ENCODE data around the gene ATP6V0D1. TPM values are rescaled to one million over a fixed set of nuclear protein-coding genes. Genes with fewer than 3 reads are reported as not detected.
"Not testable (repeated sequence)": the region's sequence is repeated elsewhere in the genome, so short reads cannot be mapped to it uniquely, and the experiment has no call there.

Gene ATP6V0D1
- total RNA-seq, 1 experiment from 2014 or later = 99.0 TPM

GRCh38 chr16:67504031-67505021 is 23.4 kb upstream of the ATP6V0D1 start:
- DNase-seq (ENCODE audit: low spot score) = peak; percentile 52

DNA sequence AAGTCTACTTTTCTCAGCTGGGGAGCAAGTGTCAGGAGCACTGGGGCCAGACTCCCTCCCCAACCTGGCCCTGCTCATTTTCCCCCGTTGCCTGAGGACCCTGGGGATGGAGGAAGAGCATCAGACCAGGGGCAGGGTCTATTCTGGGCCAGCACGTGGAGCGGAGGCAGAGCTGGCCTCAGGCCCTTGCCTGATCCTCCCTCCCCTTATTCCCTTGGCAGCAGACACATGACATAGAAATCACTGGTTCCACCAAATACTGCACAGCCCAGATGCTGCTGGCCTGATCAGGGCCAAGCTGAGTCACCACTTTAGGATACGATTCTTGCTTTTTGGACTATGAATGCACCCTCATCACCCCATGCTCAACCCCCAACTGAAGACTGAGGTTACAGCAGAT is 18.1 kb upstream of the ATP6V0D1 start:
- DNase-seq (ENCODE audit: low spot score) = no peak

- DNase-seq (ENCODE audit: low spot score) = no peak
Measured at GRCh38 chr16:67490335-67491096, 9.6 kb upstream of the ATP6V0D1 start.

- no peak for DNase-seq (ENCODE audit: low spot score)
Measured at GRCh38 chr16:67489401-67490083, 8.6 kb upstream of the ATP6V0D1 start.

DNA sequence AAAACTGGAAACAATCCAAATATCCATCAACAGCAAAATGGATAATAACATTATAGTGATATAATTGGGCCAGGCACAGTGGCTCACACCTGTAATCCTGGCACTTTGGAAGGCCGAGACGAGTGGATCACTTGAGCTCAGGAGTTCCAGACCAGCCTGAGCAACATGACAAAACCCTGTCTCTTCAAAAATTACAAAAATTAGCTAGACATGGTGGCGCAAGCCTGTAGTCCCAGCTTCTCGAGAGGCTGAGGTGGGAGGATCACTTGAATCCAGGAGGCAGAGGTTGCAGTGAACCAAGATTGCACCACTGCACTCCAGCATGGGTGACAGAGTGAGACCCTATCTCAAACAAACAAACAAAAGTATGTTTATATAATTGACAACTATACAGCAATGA is 6.6 kb upstream of the ATP6V0D1 start:
- DNase-seq (ENCODE audit: low spot score) = not testable (repeated sequence)

DNA sequence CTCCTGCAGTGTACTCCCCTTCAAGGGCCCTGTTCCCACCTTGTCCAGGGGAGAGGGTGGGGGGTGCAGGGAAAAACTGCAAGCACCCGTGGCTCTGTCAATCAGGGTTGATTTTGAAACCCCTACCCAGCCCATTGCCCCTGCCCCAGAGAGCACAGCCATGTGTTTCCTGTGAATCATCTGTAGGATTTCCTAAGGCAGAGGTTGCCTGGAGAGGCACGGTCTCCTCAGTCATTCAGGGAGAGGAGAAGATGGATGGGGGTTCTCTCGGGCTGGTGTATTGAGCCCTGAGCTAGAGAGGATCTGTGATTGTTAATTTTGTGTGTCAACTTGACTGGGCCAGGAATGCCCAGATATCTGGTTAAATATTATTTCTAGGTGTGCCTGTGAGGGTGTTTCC is 5.8 kb upstream of the ATP6V0D1 start:
- no peak for DNase-seq (ENCODE audit: low spot score)

GRCh38 chr16:67483731-67484525 is 3.0 kb upstream of the ATP6V0D1 start:
- DNase-seq (ENCODE audit: low spot score) = no peak

DNA sequence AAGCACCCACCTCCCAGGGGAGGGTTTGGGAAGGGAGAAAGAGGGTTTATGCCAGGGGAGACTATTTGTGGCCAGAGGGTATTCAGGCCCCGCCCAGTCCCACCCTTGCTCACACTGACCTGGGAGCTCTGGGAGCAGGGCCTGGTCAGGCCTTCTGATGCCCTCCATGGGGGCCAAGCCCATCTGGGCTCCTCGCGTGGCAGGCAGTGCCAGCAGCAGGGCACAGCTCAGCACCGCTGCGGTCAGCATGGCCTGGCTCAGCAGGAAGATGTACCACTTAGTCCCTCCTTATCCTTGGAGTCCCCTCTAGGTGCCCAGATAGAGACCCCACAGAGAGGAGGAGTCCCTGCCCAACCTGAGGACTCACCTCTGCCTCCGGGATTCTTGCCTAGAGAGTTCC is 2.2 kb upstream of the ATP6V0D1 start, which contains the start of gene AGRP:
TSS of gene AGRP (minus strand) at position 398 of the 400 bp plus-strand sequence. CDS start at position 249, 149 bp downstream.
- DNase-seq (ENCODE audit: low spot score) = no peak

- no peak for DNase-seq (ENCODE audit: low spot score)
Measured at GRCh38 chr16:67482233-67482924, 1.4 kb upstream of the ATP6V0D1 start.

DNA sequence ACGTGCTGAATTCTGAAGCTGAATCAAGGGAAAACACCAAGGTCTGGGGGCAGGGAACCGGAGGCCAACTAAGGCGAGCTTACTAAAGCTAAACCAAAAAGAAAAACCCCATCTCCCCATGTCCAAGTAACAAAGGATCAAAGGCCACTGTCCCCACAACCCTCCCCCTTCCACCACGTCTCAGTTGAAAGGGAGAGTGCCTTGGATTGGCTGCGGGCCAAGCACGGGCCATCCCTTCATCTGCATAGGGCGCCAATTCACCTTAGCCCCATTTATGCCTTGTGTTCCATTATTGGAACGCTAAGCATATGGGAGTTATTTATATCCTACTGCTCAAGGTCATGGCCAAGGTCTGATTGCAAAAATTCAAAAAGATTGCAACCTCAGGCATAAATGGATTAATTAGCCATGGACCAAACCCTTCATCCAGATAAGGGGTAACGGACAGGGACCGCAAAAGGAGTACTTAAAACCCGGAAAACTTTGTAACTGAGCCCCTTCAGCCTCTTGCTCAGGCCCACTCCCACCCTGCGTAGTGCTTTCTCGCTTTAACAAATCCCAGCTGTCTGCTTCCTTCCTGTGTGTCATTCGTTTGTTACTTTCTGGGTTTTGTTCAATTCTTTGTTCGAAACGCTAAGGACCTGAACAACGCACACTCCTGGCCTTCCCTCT is 740 bp upstream of the ATP6V0D1 start:
- no peak for DNase-seq (ENCODE audit: low spot score)

DNA sequence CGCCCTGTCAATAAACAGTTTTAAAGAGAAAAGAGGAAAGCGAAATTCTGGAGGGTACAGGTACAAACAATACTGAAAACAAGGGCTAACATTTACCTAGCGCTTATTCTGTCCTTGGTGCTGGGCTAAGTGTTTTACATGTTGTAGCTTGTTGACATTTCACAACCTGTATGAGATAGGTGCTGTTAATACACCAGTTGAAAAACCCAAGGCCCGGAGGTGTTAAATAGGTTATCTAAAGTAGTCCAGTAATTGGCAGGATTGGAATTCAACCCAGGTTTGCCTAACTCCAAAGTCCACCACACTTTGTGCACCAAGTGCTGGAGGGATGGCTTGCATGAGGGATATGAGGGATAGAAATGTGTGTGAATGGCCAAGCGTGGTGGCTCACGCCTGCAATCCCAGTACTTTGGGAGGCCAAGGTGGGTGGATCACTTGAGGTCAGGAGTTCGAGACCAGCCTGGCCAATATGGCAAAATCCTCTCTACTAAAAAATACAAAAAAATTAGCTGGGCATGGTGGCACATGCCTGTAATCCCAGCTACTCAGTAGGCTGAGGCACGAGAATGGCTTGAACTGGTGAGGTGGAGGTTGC is 2.9 kb downstream of the ATP6V0D1 start:
- no peak for DNase-seq (ENCODE audit: low spot score)

DNA sequence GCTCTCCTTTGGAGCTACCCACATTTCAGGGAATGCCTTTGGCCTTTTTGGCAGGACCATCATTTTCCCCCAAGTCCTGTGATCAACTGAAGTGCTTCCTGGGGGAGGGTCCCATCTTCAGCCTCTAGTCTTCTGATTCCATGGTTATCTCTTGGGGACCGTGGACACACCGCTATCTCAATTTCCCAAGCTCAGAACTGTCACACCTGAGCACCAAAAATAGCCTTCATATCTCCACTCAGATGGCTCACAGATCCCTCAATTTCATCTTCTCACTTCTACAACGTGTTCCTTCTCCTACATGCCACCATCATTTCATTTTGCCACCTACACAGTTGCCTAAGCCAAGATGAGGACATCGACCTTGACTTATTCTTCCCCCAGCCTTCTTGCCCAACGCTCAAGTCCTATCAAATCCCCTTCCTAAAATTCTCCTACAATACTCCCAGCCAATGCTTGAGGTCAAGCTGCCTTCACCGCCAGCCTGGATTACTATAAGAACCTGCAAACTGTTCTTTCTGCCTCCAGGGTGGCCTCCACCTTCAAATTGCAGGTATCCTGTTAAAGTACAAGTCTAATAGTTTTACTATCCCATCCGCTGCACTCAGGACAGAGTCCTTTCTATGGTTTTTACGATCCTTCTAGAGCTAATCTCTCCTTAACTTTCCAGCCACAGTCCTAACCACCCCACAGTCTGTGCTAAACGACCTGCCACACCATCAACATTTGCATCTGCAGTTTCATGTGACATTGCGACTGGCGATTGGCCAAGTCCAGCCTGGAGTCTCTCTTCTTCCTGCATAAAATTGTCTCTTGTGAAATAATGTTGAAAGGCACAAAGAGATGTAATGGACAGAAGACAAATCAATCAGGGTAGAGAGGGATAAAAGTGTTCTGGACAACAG is 6.2 kb downstream of the ATP6V0D1 start:
- DNase-seq (ENCODE audit: low spot score) = no peak

DNA sequence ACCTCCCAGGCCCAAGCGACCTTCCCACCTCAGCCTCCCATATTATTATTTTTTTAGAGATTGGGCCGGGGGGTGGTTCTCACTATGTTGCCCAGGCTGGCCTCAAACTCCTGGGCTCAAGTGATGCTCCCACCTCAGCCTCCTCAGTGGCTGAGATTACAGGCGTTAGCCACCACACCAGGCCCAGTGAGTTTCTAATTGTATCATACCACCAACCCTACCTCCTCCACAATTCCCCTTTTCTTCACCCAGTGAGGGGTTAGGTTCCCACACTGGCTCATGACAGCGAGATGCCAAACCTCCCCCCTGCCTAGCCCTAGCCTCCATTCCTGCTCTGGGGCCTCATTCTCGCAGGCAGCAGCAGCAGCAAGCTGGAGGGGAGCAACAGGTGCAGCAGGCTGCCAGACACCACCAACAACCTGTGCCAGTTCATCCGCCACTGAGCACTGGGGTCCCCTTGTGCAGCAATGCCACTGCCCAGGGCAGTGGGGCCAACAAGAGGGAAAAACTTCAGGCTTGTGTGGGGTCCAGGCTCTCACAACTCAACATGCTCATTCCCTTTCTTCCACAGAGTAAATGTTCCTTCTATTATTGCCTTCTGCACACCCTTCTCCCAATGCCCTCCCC is 9.1 kb downstream of the ATP6V0D1 start:
- no peak for DNase-seq (ENCODE audit: low spot score)

GRCh38 chr16:67470359-67470758 is 10.6 kb downstream of the ATP6V0D1 start:
- no peak for DNase-seq (ENCODE audit: low spot score)

DNA sequence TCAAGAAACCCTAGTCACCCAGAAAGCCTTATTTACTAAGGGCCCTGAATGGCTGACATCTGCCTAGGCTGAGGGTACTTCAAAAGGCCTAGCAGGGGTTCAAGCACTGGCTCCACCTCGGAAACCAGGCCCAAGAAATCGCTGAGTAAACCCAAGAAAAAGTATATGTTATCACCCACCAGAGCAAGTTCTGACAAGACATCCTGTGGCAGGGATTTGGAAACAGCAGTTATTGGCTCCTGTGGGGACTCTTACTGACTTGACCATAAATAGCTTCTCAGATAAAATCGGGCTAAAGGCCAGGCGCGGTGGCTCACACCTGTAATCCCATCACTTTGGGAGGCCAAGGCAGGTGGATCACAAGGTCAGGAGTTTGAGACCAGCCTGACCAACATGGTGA is 12.2 kb downstream of the ATP6V0D1 start:
- DNase-seq (ENCODE audit: low spot score) = no peak

DNA sequence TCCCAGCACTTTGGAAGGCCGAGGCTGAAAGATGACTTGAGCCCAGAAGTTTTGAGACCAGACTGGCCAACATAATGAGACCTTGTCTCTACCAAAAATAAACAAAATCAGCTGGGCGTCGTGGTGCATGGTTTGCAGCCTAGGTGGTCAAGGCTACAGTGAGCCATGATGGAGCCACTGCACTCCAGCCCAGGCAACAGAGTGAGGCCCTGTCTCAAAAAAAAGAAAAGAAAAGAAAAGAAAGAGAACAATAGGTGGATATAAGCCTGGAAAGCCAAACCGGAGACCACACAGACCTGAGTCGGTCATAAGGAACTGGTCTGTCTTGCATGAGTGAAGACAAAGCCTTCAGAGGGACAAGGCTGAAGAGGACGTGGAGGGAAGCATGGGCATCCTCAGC is 14.4 kb downstream of the ATP6V0D1 start:
- DNase-seq (ENCODE audit: low spot score) = no peak

- no peak for DNase-seq (ENCODE audit: low spot score)
Measured at GRCh38 chr16:67464565-67464964, 16.4 kb downstream of the ATP6V0D1 start.

DNA sequence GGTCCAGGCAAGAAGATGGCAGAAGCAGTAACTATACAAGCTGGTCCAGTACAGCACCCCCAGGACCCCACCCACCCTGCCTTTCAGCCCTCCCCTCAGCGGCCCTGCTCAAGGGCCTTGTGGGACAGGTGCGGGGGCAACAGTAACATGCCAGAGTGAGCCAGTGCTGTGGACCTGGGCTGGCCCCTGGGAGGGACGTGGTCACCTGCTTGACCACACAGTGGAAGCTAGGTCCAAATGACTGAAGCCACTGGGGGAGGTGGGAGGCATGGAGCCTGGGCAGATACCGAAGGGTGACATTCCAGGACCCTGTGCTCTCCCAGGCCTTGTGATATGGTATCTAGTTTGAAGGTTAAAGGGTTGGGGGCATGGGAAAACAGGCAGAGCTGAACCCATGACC is 17.3 kb downstream of the ATP6V0D1 start:
- no peak for DNase-seq (ENCODE audit: low spot score)

All from H4 (cell line).